ENCODE data around the gene WDR27.

WDR27 gene

GRCh38 chr6:169559592-169559991 is 142.2 kb downstream of the WDR27 start:
- WGBS: 96% methylated on average over 10 of the region's 10 CpGs

GRCh38 chr6:169558774-169559441 is 142.9 kb downstream of the WDR27 start:
- H3K4me1 ChIP-seq (ENCODE audit: insufficient read depth, low read length): no peaks in the 10 kb centered on the region
- WGBS: 94% methylated on average over 9 of the region's 9 CpGs
- H3K27ac ChIP-seq (ENCODE audit: low read depth, low read length): no peak overlapping the region

More at GRCh38 chr6:169559592-169559991, 142.2 kb downstream of the WDR27 start:
- H3K4me1 ChIP-seq (ENCODE audit: insufficient read depth, low read length): no peaks in the 10 kb centered on the region
- H3K4me3 ChIP-seq (ENCODE audit: low read length): no peak overlapping the region
- H3K9ac ChIP-seq (ENCODE audit: low read depth, low read length): no peak overlapping the region
- no peaks in the 10 kb centered on the region for H3K9me3 ChIP-seq (ENCODE audit: insufficient read depth, low read depth, low read length)
- no peaks in the 10 kb centered on the region for H3K27me3 ChIP-seq (ENCODE audit: insufficient read depth, low read length)
- H3K36me3 ChIP-seq (ENCODE audit: insufficient read depth, low read length): peaks cover 20% of the 10 kb centered on the region; the same call in 1 of the 2 replicates
- H3K27ac ChIP-seq (ENCODE audit: low read depth, low read length): no peak overlapping the region

GRCh38 chr6:169558378-169558773 is 143.5 kb downstream of the WDR27 start:
- Histone ChIP-seq H3K4me1 (ENCODE audit: insufficient read depth, low read length) (no peaks in the 10 kb centered on the region), H3K36me3 (ENCODE audit: insufficient read depth, low read length) (peaks cover 20% of the 10 kb centered on the region; the same call in 1 of the 2 replicates), H3K27ac (ENCODE audit: low read depth, low read length) (no peak overlapping the region), H3K9ac (ENCODE audit: low read depth, low read length) (no peak overlapping the region), H3K9me3 (ENCODE audit: insufficient read depth, low read depth, low read length) (no peaks in the 10 kb centered on the region), H3K4me3 (ENCODE audit: low read length) (no peak overlapping the region), H3K27me3 (ENCODE audit: insufficient read depth, low read length) (no peaks in the 10 kb centered on the region)
- WGBS: 95% methylated on average over 8 of the region's 8 CpGs

More at GRCh38 chr6:169558774-169559441, 142.9 kb downstream of the WDR27 start:
- H3K4me3 ChIP-seq (ENCODE audit: low read length): no peak overlapping the region
- H3K27me3 ChIP-seq (ENCODE audit: insufficient read depth, low read length): no peaks in the 10 kb centered on the region
- H3K36me3 ChIP-seq (ENCODE audit: insufficient read depth, low read length): peaks cover 20% of the 10 kb centered on the region; the same call in 1 of the 2 replicates
- no peaks in the 10 kb centered on the region for H3K9me3 ChIP-seq (ENCODE audit: insufficient read depth, low read depth, low read length)
- H3K9ac ChIP-seq (ENCODE audit: low read depth, low read length): no peak overlapping the region

GRCh38 chr6:169557887-169558286 is 143.9 kb downstream of the WDR27 start:
- WGBS: 88% methylated on average over 1 of the region's 1 CpG

GRCh38 chr6:169556758-169557548 is 144.9 kb downstream of the WDR27 start:
- Histone ChIP-seq H3K4me3 (ENCODE audit: low read length) (no peak overlapping the region), H3K36me3 (ENCODE audit: insufficient read depth, low read length) (peaks cover 20% of the 10 kb centered on the region; the same call in 1 of the 2 replicates), H3K27ac (ENCODE audit: low read depth, low read length) (no peak overlapping the region), H3K27me3 (ENCODE audit: insufficient read depth, low read length) (no peaks in the 10 kb centered on the region), H3K9ac (ENCODE audit: low read depth, low read length) (no peak overlapping the region), H3K4me1 (ENCODE audit: insufficient read depth, low read length) (no peaks in the 10 kb centered on the region), H3K9me3 (ENCODE audit: insufficient read depth, low read depth, low read length) (no peaks in the 10 kb centered on the region)
- WGBS: 93% methylated on average over 13 of the region's 13 CpGs

More at GRCh38 chr6:169557887-169558286, 143.9 kb downstream of the WDR27 start:
- Histone ChIP-seq H3K36me3 (ENCODE audit: insufficient read depth, low read length) (peaks cover 20% of the 10 kb centered on the region; the same call in 1 of the 2 replicates), H3K27ac (ENCODE audit: low read depth, low read length) (no peak overlapping the region), H3K4me3 (ENCODE audit: low read length) (no peak overlapping the region), H3K9ac (ENCODE audit: low read depth, low read length) (no peak overlapping the region), H3K27me3 (ENCODE audit: insufficient read depth, low read length) (no peaks in the 10 kb centered on the region), H3K4me1 (ENCODE audit: insufficient read depth, low read length) (no peaks in the 10 kb centered on the region), H3K9me3 (ENCODE audit: insufficient read depth, low read depth, low read length) (no peaks in the 10 kb centered on the region)

GRCh38 chr6:169555971-169556617 is 145.7 kb downstream of the WDR27 start:
- WGBS: 95% methylated on average over 5 of the region's 5 CpGs
- no peaks in the 10 kb centered on the region for H3K27me3 ChIP-seq (ENCODE audit: insufficient read depth, low read length)
- no peak overlapping the region for H3K27ac ChIP-seq (ENCODE audit: low read depth, low read length)
- H3K4me1 ChIP-seq (ENCODE audit: insufficient read depth, low read length): no peaks in the 10 kb centered on the region
- no peak overlapping the region for H3K9ac ChIP-seq (ENCODE audit: low read depth, low read length)
- H3K36me3 ChIP-seq (ENCODE audit: insufficient read depth, low read length): peaks cover 20% of the 10 kb centered on the region; the same call in 1 of the 2 replicates
- no peak overlapping the region for H3K4me3 ChIP-seq (ENCODE audit: low read length)
- no peaks in the 10 kb centered on the region for H3K9me3 ChIP-seq (ENCODE audit: insufficient read depth, low read depth, low read length)

GRCh38 chr6:169545982-169546381 is 155.8 kb downstream of the WDR27 start:
- Histone ChIP-seq H3K36me3 (ENCODE audit: insufficient read depth, low read length) (no peaks in the 10 kb centered on the region), H3K4me1 (ENCODE audit: insufficient read depth, low read length) (no peaks in the 10 kb centered on the region), H3K27ac (ENCODE audit: low read depth, low read length) (no peak overlapping the region), H3K27me3 (ENCODE audit: insufficient read depth, low read length) (no peaks in the 10 kb centered on the region), H3K9me3 (ENCODE audit: insufficient read depth, low read depth, low read length) (peaks cover 17% of the 10 kb centered on the region), H3K4me3 (ENCODE audit: low read length) (no peak overlapping the region), H3K9ac (ENCODE audit: low read depth, low read length) (no peak overlapping the region)
- 98% methylated on average over 5 of the region's 6 CpGs for WGBS

GRCh38 chr6:169543704-169544103 is 158.1 kb downstream of the WDR27 start:
- Histone ChIP-seq H3K9ac (ENCODE audit: low read depth, low read length) (no peak overlapping the region), H3K27ac (ENCODE audit: low read depth, low read length) (no peak overlapping the region), H3K27me3 (ENCODE audit: insufficient read depth, low read length) (no peaks in the 10 kb centered on the region), H3K36me3 (ENCODE audit: insufficient read depth, low read length) (no peaks in the 10 kb centered on the region), H3K4me3 (ENCODE audit: low read length) (no peak overlapping the region), H3K9me3 (ENCODE audit: insufficient read depth, low read depth, low read length) (peaks cover 14% of the 10 kb centered on the region), H3K4me1 (ENCODE audit: insufficient read depth, low read length) (no peaks in the 10 kb centered on the region)

- 92% methylated on average over 1 of the region's 1 CpG for WGBS
Observed at GRCh38 chr6:169542491-169542890, 159.3 kb downstream of the WDR27 start.

GRCh38 chr6:169539176-169539897 is 162.5 kb downstream of the WDR27 start:
- peaks cover 3% of the 10 kb centered on the region; the same call in 1 of the 2 replicates for H3K36me3 ChIP-seq (ENCODE audit: insufficient read depth, low read length)
- WGBS: 96% methylated on average over 5 of the region's 5 CpGs
- no peak overlapping the region for H3K9ac ChIP-seq (ENCODE audit: low read depth, low read length)

More at GRCh38 chr6:169542491-169542890, 159.3 kb downstream of the WDR27 start:
- no peaks in the 10 kb centered on the region for H3K27me3 ChIP-seq (ENCODE audit: insufficient read depth, low read length)
- H3K4me3 ChIP-seq (ENCODE audit: low read length): no peak overlapping the region
- H3K4me1 ChIP-seq (ENCODE audit: insufficient read depth, low read length): no peaks in the 10 kb centered on the region
- H3K9ac ChIP-seq (ENCODE audit: low read depth, low read length): no peak overlapping the region
- H3K36me3 ChIP-seq (ENCODE audit: insufficient read depth, low read length): no peaks in the 10 kb centered on the region
- H3K9me3 ChIP-seq (ENCODE audit: insufficient read depth, low read depth, low read length): peaks cover 7% of the 10 kb centered on the region; the same call in 1 of the 2 replicates
- H3K27ac ChIP-seq (ENCODE audit: low read depth, low read length): no peak overlapping the region

More at GRCh38 chr6:169539176-169539897, 162.5 kb downstream of the WDR27 start:
- Histone ChIP-seq H3K27me3 (ENCODE audit: insufficient read depth, low read length) (no peaks in the 10 kb centered on the region), H3K9me3 (ENCODE audit: insufficient read depth, low read depth, low read length) (peaks cover 32% of the 10 kb centered on the region), H3K4me3 (ENCODE audit: low read length) (no peak overlapping the region), H3K27ac (ENCODE audit: low read depth, low read length) (no peak overlapping the region), H3K4me1 (ENCODE audit: insufficient read depth, low read length) (no peaks in the 10 kb centered on the region)
